Fibroblast of skin of abdomen (primary cell): ENCODE results near the gene BOLL. TPM values are rescaled to one million over a fixed set of nuclear protein-coding genes. Genes with fewer than 3 reads are reported as not detected.
"Not testable (repeated sequence)": the region's sequence is repeated elsewhere in the genome, so short reads cannot be mapped to it uniquely, and the experiment has no call there.

Experiments
- DNase-seq: peaks from one replicate; pipeline ENCODE4 v3.0.0-alpha.2; 2013
- polyA plus RNA-seq, 2 experiments: library from polyadenylated mRNA; unstranded; fragments of 120-200 nt; gene quantifications; one replicate each; pipeline ENCODE4 v1.2.1, GENCODE V29; 2013; ENCODE audit not compliant: insufficient read length in 2 of 2

Gene BOLL
- not detected for polyA plus RNA-seq (2013, experiment 1 of 2; ENCODE audit: insufficient read length)
- polyA plus RNA-seq (2013, experiment 2 of 2; ENCODE audit: insufficient read length), result not detected

GRCh38 chr2:197784956-197785941, at the start of gene BOLL:
Gene BOLL, minus strand, starts transcription at chr2:197785319. Its CDS starts 3,469 bp downstream, at chr2:197781850.
- DNase-seq, result no peak

DNA sequence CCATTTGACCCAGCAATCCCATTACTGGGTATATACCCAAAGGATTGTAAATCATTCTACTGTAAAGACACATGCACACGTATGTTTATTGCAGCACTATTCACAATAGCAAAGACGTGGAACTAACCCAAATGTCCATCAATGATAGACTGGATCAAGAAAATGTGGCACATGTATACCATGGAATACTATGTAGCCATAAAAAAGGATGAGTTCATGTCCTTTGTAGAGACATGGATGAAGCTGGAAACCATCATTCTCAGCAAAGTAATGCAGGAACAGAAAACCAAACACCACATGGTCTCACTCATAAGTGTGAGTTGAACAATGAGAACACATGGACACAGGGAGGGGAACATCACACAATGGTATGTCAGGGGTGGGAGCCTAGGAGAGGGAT, 49.7 kb upstream of the BOLL start:
- DNase-seq, result not testable (repeated sequence)

DNA sequence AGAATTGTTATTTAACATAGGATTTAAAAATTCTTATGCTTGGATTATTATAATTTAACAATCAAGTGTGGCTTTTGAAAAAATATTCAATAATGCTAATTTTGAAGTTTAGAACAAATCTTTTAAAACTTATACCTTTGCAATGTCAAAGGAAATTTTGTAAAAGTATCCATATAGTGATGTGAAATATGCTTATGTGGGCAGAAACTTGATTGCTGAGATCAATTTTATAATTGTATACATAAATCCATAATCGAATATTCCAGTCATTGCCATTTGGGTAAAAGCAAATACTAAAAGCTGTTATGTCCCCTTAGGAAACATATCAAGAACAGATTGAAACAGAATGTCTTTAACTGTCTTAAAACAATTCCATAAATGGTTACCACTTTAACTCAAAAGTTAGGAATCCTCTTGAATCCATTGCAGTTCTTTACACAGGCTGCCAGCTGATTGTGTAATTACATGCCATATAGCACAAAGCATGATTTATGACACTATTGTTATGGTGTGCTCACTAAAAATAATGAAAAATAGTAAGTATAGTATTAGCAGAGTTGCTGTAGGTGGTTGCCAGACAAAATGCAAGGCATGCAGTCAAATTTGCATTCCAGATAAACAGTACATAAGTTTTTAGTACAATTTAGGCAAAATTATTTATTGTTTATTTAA, 43.5 kb upstream of the BOLL start:
- DNase-seq, result peak; percentile 79

- DNase-seq, result peak; percentile 33
Measured at GRCh38 chr2:197827618-197828017, 42.5 kb upstream of the BOLL start.

DNA sequence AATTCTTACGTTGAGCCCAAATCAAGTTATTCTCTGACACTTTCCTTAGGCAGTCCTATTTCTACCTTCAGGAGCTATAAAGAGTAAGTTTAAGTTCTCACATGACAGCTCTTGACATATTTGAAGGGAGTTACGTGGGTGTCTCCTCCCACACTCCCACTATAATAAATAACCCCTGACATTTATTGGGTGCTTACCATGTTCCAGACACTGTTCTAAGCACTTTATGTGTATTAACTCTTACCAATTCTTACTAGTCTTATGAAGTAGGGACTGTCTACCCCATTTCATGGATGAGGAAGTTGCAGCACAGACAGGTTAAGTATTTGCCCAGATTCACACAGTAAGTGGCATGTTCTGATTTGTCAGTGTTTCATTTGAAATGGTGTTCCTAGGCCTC, 37.2 kb upstream of the BOLL start:
- DNase-seq, result no peak

DNA sequence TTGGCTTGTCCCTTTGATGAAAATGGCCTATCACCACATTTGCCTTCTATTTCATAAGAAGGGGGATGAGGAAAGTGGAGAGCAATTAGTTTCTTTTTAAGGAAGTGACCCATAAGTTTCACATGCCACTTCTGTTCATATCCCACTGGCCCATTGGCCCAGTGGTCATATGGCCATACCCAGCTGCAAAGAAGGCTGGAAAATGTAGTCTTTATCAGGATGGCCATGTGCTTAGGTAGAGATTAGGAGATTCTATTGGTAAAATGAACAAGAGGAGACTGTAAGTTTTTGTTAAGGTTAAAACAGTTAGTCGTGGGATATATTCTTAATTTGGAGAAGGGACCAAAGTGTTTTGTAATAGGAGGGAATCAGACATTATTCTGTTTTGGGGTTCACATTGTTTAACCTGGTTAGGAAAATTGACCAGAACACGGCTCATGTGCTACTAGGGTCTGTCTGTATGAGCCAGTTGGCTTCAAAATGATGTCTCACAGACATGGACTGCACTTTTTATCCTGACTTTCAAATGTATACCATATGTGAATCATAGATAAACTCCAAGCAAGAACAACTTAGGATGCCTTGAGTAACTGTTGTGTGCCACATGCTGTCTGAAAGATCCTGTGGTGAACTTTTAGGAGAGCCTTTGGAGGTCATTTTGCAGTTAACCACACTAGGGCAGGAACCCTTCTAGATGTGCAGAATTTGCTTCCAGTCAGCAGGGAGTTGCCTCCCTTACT, 36.6 kb upstream of the BOLL start:
- no peak for DNase-seq

DNA sequence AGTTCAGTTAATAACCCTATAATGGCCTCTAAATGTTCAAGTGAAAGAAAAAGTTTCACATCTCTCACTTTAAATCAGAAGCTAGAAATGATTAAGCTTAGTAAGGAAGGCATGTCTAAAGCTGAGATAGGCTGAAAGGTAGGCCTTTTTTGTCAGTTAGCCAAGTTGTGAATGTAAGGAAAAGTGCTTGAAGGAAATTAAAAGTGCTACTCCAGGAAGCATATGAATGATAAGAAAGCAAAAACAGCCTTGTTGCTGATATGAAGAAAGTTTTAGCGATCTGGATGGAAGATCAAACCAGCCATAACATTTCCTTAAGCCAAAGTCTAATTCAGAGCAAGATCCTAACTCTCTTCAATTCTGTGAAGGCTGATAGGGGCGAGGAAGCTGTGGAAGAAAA, 29.4 kb upstream of the BOLL start:
- no peak for DNase-seq

DNA sequence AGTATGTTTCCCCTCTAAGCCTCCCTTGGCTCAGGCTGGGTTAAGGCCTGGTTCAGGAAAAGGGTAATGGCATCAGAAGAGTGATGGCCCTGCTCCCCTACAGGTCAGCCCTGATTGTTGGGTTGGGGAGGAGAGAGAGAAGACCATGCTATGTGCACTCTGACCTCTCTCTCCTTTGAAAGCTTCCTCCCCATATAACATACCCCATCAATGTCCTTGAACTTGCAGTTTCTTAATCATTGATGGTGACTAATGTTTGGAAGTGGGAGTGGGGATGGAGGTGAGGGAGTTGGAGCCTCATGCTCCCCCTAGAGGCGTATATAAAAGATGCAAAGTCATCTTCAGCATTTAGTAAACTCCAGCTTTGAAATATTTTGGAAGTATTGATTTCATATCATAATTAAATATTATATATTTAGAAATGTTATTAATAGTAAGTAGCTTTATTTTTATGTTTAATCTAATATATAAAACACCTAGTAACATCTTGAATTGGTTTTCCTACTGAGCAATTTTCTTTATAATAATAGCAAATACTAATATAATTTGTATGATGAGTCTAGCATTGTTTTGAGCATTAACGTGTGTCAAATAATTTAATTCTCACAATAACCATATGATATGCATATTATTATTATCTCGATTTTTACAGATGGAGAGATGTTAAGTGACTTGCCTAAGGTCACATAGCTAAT, 28.1 kb upstream of the BOLL start:
- DNase-seq, result peak; percentile 53

DNA sequence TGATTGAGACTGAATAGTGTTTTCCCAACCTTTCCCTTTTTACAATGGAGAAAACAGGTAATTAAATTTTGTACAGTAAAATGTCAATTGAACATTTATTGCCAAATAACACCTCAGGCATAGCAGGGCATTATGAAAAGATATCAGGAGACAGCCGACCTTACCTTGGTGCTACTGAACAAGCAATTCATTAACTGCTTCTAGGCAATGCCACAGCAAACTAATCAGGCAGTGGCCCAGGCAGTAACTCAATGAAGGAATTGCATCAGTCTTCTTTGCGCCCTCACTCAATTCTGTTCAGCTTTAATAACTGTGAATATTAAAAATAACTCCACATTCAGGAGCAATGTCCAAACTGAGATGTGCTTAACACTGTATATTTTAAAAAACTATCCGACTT, 25.4 kb upstream of the BOLL start:
- DNase-seq, result no peak

GRCh38 chr2:197810016-197810415, 24.9 kb upstream of the BOLL start:
- no peak for DNase-seq

DNA sequence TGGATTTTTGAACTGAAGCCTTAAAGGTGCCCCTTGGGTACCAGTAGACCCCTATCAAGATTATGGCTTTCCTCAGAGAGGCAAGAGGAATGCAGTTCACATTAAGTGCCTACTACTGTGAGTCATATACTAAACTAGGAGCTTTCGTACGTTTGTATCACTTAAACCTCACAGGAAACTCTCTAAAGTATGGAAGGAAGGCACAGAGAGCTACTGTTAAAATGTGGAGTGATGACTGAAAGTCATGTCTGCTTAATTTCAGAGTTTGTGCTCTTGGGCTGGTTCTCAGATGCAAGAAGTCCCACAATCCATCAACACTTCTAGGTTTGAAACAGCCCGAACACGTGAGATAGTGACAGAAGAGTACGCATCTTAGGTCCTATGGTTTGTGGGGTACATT, 23.9 kb upstream of the BOLL start:
- DNase-seq, result no peak

GRCh38 chr2:197805715-197806633, 20.9 kb upstream of the BOLL start:
- peak; percentile 12 for DNase-seq

DNA sequence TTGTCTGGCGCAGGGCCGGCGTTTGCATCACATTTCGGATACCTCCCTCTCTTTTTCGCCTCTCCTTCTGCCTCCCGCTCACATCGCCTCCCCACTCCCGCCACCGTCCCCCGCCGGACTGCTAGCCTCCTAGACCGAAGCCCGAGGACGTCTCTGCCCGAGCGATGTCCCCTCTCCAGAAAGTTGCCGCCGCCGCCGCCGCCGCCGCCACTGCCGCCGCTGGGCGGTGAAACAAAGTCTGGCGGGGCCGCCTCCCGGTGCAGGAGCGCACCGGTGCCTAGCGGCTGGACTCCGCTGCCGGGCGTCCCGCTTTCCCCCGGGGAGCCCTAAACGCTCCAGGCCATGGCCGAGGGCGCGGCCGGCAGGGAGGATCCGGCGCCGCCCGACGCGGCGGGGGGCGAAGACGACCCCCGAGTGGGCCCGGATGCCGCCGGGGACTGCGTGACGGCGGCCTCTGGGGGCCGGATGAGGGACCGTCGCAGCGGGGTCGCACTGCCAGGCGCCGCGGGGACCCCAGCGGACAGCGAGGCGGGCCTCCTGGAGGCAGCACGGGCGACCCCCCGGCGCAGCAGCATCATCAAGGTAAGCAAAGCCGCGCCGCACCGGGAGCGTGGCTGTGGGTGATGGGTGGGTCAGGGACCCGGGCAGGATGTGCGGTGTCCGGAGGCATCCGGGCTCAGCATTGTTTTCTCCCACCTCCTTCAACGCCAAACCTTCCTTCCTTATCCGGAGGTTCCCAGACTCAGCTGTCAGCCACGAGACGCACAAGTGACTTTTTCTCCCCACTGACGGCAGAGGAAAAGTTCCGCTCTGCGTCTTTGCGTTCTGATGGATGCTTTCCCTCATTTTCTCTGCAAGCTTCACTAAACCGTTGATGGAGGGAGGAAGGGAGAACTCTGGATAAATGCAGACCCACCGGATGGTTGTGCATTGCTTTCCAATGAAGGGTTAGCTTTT, 19.9 kb upstream of the BOLL start:
- no peak for DNase-seq

- DNase-seq, result peak; percentile 92
Measured at GRCh38 chr2:197804049-197804757, 19.1 kb upstream of the BOLL start, which contains the start of gene PLCL1. Gene PLCL1, plus strand, starts transcription at chr2:197804593.

- DNase-seq, result peak; percentile 54
Measured at GRCh38 chr2:197803033-197803444, 17.9 kb upstream of the BOLL start.

DNA sequence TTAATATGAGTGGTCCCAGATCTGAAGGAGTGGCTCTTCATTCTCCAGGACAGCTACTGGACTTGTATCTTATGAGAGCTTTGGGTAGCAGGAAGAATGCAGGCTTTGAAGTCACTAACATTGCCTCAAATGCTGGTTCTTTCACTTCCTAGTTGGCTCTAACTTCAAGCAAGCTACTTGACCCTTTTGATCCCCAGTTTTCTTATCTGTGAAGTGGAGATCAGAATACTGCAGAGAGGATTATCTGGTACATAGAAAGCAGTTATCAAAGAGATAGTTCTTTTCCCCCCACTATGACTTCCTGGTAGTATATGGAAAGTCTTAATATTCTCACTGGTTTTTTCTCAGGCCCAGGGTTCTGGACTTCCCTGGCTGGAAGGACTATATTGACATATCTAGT, 15.9 kb upstream of the BOLL start:
- no peak for DNase-seq

DNA sequence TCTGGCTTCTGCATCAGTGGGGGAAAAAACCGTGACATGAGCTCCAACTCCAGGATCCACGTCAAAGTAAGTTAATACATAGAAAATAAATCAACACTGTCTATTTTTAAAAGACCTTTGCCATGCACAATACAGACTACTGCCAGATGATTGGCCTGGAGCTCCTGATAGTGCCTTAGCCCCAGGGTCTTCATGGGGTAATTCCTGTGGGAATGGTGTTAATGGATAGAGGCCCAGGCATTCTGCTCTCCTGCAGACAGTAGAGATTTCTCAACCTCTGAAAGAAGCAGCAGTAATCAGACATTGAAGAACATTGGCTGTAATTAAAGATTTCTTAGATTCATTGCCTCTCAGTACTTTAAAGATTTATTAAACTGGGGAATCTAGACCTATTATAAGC, 15.0 kb upstream of the BOLL start:
- DNase-seq, result no peak

DNA sequence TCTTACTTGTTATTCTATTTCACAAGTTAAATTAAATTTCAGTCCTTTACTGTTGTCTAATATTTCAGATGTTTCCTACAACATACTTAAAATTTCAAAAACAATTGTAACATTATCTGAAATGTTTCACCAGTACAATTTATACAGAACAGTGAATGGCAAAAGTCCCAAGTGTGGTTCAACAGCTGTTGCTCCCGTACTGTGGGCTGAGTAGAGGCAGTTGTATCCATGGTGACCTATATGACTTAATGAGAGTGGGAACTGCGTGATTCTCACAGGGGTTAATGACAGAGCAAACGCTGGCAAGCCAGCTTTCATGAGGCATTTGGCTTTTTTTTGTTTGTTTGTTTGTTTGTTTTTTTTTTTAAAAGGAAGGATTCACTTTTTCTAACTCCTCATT, 13.9 kb upstream of the BOLL start:
- DNase-seq, result no peak

GRCh38 chr2:197798187-197798586, 13.1 kb upstream of the BOLL start:
- no peak for DNase-seq
